ENCODE measurements around the gene GPR83.
"Not testable (repeated sequence)": the region's sequence is repeated elsewhere in the genome, so short reads cannot be mapped to it uniquely, and the experiment has no call there.

Gene GPR83

GRCh38 chr11:94400839-94401772 lies at the start of gene GPR83:
TSS of gene GPR83 (minus strand) at chr11:94401419. CDS start at chr11:94401247, 172 bp downstream.
- no peak for DNase-seq

GRCh38 chr11:94450048-94450447 lies 48.8 kb upstream of the GPR83 start:
- DNase-seq: no peak

GRCh38 chr11:94449437-94449836 lies 48.2 kb upstream of the GPR83 start:
- DNase-seq: no peak

GRCh38 chr11:94449029-94449428 lies 47.8 kb upstream of the GPR83 start:
- DNase-seq: no peak

GRCh38 chr11:94447149-94447548 lies 45.9 kb upstream of the GPR83 start:
- DNase-seq: no peak

- no peak for DNase-seq
These were observed 44.4 kb upstream of the GPR83 start for GRCh38 chr11:94445641-94446040.

GRCh38 chr11:94433049-94433448 lies 31.8 kb upstream of the GPR83 start:
- DNase-seq: no peak

GRCh38 chr11:94424662-94425061 lies 23.4 kb upstream of the GPR83 start:
- DNase-seq: no peak

GRCh38 chr11:94424011-94424410 lies 22.8 kb upstream of the GPR83 start:
- DNase-seq: no peak

GRCh38 chr11:94423507-94423906 lies 22.3 kb upstream of the GPR83 start:
- no peak for DNase-seq

- no peak for DNase-seq
These were observed 17.0 kb upstream of the GPR83 start for GRCh38 chr11:94418123-94418765.

- peak in 1 of 2 experiments; percentile 23 for DNase-seq
These were observed 16.3 kb upstream of the GPR83 start for GRCh38 chr11:94417386-94417987.

- DNase-seq: no peak
These were observed 4.0 kb upstream of the GPR83 start for GRCh38 chr11:94405062-94405833.

- no peak for DNase-seq
These were observed 1.1 kb upstream of the GPR83 start for GRCh38 chr11:94402355-94402754.

- DNase-seq: no peak
These were observed 600 bp upstream of the GPR83 start for GRCh38 chr11:94401773-94402265.

- no peak for DNase-seq
These were observed 771 bp downstream of the GPR83 start for GRCh38 chr11:94400457-94400838.

GRCh38 chr11:94400050-94400449 lies 1.2 kb downstream of the GPR83 start:
- no peak for DNase-seq

- DNase-seq: no peak
These were observed 3.1 kb downstream of the GPR83 start for GRCh38 chr11:94398101-94398500.

- no peak for DNase-seq
These were observed 4.9 kb downstream of the GPR83 start for GRCh38 chr11:94396282-94396681.

GRCh38 chr11:94391937-94392336 lies 9.3 kb downstream of the GPR83 start:
- not testable (repeated sequence) for DNase-seq

- DNase-seq: no peak
These were observed 21.6 kb downstream of the GPR83 start for GRCh38 chr11:94379613-94380012.

- DNase-seq: peak in 1 of 2 experiments; percentile 28
These were observed 24.4 kb downstream of the GPR83 start for GRCh38 chr11:94376841-94377240.

GRCh38 chr11:94370576-94370975 lies 30.6 kb downstream of the GPR83 start:
- DNase-seq: not testable (repeated sequence)

Measured in NCI-H446 (cell line).